Upper lobe of right lung (tissue), 1 donor: ENCODE results near the gene RERE. TPM values are rescaled to one million over a fixed set of nuclear protein-coding genes. Genes with fewer than 3 reads are reported as not detected.
A peak's percentile ranks its signal among the peaks of the same experiment; 100 is the strongest.

Experiments
- ATAC-seq: fragments of 200-7000 bp; cut with Tn5 transposase; one replicate; pipeline ENCODE4 v1.9.1; 2020; ENCODE audit warnings: mild to moderate bottlenecking, moderate library complexity
- DNase-seq: peaks from one replicate; pipeline ENCODE4 v3.0.0-alpha.2; 2020
- H3K27ac ChIP-seq: fragments of 200-600 bp; one replicate; pipeline ENCODE4 v1.8.0; 2022
- H3K27me3 ChIP-seq: fragments of 200-600 bp; one replicate; pipeline ENCODE4 v1.8.0; 2022; ENCODE audit warnings: mild to moderate bottlenecking
- H3K36me3 ChIP-seq: fragments of 200-600 bp; one replicate; pipeline ENCODE4 v1.8.0; 2022
- H3K4me1 ChIP-seq: fragments of 200-600 bp; one replicate; pipeline ENCODE4 v1.8.0; 2022
- H3K4me3 ChIP-seq: fragments of 200-600 bp; one replicate; pipeline ENCODE4 v1.8.0; 2022; ENCODE audit warnings: mild to moderate bottlenecking
- H3K9me3 ChIP-seq: fragments of 200-600 bp; one replicate; pipeline ENCODE4 v1.8.0; 2022
- intact Hi-C: fragments of 100-400 bp; cut with DNase I; formaldehyde crosslinking; loops from one replicate; pipeline ENCODE4 v1.11.0; 2022
- total RNA-seq: library from RNA; stranded (reverse); fragmentation: NEBNext Ultra II Directional; extraction: Animal tissue kit (Norgen Biotek cat#: 25700); gene quantifications from one replicate; pipeline ENCODE4 v1.2.1, GENCODE V29; 2021
- TF ChIP-seq, protein P1 (sequence below): fragments of 200-600 bp; IDR thresholded peaks from one replicate; pipeline ENCODE4 v1.8.0; 2022; ENCODE audit warnings: antibody characterized with exemption
- donor health status: DM: no; HTN: yes; CAD: no; lungs with severe emphysema.

The RERE gene
- total RNA-seq, 1 donor from 2014 or later = 99.6 TPM

DNA sequence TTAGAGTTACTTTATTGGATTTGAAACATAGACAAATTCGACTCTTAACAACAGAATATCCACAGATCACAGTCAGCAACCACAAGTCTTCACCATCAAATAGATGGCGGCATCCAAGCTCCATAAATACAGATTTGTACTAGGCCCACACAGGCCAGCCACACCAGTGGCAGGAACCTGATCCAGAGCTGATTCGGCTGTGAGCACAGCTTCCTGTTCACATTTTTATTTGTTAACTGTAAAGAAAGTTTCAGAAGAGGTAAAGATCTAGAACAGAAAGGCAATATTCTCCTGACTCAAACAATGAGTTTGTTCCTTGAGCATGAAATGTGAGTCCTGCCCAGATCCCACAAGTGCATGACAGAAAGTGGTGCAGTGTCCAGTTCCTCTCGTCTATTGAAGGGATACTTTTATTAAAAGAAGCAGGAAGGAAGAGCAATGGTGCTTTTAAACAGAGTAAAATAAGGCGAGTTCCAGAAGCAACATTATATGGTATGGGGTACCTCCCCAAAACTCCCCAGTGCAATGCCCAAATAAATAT lies 293.7 kb downstream of the RERE start:
- intact Hi-C loops = no loop called here
- no peaks in the 10 kb centered on the region for H3K36me3 ChIP-seq
- H3K9me3 ChIP-seq = no peaks in the 10 kb centered on the region
- H3K4me3 ChIP-seq = no peak overlapping the region
- peaks cover 39% of the 10 kb centered on the region for H3K4me1 ChIP-seq
- ATAC-seq (no peak), DNase-seq (no peak)
- TF ChIP-seq, protein P1, sequence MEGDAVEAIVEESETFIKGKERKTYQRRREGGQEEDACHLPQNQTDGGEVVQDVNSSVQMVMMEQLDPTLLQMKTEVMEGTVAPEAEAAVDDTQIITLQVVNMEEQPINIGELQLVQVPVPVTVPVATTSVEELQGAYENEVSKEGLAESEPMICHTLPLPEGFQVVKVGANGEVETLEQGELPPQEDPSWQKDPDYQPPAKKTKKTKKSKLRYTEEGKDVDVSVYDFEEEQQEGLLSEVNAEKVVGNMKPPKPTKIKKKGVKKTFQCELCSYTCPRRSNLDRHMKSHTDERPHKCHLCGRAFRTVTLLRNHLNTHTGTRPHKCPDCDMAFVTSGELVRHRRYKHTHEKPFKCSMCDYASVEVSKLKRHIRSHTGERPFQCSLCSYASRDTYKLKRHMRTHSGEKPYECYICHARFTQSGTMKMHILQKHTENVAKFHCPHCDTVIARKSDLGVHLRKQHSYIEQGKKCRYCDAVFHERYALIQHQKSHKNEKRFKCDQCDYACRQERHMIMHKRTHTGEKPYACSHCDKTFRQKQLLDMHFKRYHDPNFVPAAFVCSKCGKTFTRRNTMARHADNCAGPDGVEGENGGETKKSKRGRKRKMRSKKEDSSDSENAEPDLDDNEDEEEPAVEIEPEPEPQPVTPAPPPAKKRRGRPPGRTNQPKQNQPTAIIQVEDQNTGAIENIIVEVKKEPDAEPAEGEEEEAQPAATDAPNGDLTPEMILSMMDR = no peak
- H3K27me3 ChIP-seq = no peaks in the 10 kb centered on the region
- peak overlapping the region; percentile 38 for H3K27ac ChIP-seq

DNA sequence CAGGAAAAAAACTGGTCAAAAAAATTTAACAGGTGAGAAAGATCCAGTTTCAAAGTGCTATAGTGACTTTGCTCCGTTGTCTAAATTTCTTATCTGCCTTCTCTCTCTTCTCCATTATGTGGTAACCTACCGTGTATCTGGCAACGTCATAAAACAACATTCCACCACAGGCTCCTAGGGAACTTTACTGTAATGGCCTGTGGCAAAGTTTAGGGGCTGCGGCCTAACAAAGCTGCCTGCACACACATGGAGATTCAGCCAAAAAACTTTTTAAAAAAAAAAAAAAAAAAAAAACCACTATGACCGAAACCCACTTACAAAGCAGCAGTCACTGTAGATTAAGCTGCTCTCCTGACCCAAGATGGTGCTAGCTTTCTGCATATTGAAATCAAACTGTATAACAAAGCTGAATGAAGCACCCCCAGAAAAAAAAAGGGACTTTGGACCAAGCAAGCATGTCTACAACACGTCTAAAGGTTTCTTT lies 296.9 kb downstream of the RERE start:
- Histone ChIP-seq H3K27ac (no peak overlapping the region), H3K4me3 (no peak overlapping the region), H3K9me3 (no peaks in the 10 kb centered on the region), H3K27me3 (no peaks in the 10 kb centered on the region), H3K36me3 (no peaks in the 10 kb centered on the region), H3K4me1 (peaks cover 38% of the 10 kb centered on the region)
- no peak for DNase-seq
- TF ChIP-seq, protein P1 = no peak
- no peak for ATAC-seq
- intact Hi-C loops = no loop called here

DNA sequence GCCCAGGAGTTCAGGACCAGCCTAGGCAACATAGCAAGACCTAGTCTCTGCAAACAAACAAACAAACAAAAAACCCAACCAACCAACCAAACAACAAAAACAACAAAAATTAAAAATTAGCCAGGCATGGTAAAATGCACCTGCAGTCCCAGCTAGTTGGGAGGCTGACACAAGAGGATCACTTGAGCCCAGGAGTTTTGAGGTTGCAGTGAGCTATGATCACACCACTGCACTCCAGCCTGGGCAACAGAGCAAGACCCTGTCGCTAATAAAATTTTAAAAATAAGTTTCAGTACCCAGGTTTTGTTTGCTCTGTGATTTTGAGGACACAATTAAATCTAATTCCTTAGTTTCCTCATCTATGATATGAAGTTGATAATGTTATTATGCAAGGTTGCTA lies 298.3 kb downstream of the RERE start:
- Histone ChIP-seq H3K4me1 (peaks cover 25% of the 10 kb centered on the region), H3K27me3 (no peaks in the 10 kb centered on the region), H3K27ac (no peak overlapping the region), H3K9me3 (no peaks in the 10 kb centered on the region), H3K36me3 (no peaks in the 10 kb centered on the region), H3K4me3 (no peak overlapping the region)
- DNase-seq (no peak), ATAC-seq (no peak)
- intact Hi-C loops = no loop called here
- TF ChIP-seq, protein P1 = no peak

DNA sequence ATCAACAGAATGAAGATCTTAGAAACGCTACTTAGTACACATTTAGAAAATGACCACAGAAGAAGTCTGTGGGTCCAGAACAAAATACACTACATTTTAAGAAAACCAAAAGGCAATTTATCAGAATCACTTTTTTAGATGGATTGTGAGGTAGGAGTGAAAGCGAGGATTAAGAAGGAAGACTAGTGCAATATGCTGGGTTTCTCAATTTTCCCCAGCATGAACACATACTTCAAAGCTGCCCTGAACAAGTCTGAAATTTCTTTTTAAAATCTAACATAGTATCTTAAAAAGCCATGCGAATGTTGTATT lies 299.0 kb downstream of the RERE start:
- no peak for ATAC-seq
- TF ChIP-seq, protein P1 = no peak
- Histone ChIP-seq H3K4me1 (peaks cover 18% of the 10 kb centered on the region), H3K4me3 (no peak overlapping the region), H3K27ac (no peak overlapping the region), H3K9me3 (no peaks in the 10 kb centered on the region), H3K27me3 (no peaks in the 10 kb centered on the region), H3K36me3 (no peaks in the 10 kb centered on the region)
- DNase-seq = no peak
- intact Hi-C loops = no loop called here

DNA sequence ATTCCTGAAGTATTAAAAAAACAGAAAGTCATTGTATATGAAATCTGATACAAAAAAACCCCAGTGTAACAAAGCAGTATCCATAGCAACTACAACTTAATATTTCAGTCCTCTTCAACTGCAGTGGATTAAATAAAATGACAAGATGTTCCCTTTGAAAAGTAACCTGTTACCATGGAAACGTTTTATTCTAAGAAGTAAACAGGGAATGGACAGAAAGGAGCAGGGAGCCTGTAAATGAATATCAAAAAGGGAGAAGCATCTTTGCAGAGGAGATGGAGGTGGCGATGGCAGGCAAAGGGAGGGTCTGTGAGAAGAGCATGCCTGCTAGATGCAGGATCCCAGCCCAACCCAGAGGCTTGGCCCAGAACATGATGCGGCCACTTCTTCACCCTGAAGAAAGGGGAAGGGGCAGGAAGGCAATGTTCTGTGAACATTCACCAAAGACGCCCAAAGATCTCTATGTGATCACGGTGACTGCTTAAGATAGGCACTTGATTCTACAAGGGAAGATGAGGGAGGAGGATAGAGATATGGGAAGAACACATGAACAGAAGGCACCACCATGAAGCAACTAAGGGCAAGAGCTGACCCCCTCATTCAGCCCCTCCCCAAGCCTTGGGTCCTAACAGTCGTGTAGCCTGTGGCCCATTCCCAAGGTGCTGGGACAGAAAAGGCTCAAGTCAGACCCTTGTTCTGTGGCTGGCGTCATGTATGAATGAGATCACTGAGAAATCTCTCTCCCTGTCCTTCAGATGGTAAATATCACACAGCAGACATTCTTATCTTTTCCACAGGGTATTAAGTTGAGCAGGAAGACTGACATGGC lies 299.6 kb downstream of the RERE start:
- no peaks in the 10 kb centered on the region for H3K9me3 ChIP-seq
- DNase-seq (no peak), ATAC-seq (no peak)
- H3K36me3 ChIP-seq = no peaks in the 10 kb centered on the region
- no peak overlapping the region for H3K4me3 ChIP-seq
- H3K27ac ChIP-seq = peak overlapping the region; percentile 15
- intact Hi-C loops = no loop called here
- peaks cover 13% of the 10 kb centered on the region for H3K4me1 ChIP-seq
- TF ChIP-seq, protein P1 = no peak
- no peaks in the 10 kb centered on the region for H3K27me3 ChIP-seq
